ENCODE measurements around the gene ZFAND3.

GRCh38 chr6:37826993-37827392, 7.5 kb downstream of the ZFAND3 start:
- TF ChIP-seq RAD21 (conservative IDR thresholded peaks at IDR 0.05 in 1 of 2, IDR thresholded peaks at IDR 0.05 in 1 of 2): no peak
- TF ChIP-seq, protein P1, sequence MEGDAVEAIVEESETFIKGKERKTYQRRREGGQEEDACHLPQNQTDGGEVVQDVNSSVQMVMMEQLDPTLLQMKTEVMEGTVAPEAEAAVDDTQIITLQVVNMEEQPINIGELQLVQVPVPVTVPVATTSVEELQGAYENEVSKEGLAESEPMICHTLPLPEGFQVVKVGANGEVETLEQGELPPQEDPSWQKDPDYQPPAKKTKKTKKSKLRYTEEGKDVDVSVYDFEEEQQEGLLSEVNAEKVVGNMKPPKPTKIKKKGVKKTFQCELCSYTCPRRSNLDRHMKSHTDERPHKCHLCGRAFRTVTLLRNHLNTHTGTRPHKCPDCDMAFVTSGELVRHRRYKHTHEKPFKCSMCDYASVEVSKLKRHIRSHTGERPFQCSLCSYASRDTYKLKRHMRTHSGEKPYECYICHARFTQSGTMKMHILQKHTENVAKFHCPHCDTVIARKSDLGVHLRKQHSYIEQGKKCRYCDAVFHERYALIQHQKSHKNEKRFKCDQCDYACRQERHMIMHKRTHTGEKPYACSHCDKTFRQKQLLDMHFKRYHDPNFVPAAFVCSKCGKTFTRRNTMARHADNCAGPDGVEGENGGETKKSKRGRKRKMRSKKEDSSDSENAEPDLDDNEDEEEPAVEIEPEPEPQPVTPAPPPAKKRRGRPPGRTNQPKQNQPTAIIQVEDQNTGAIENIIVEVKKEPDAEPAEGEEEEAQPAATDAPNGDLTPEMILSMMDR (IDR thresholded peaks at IDR 0.05): no peak
- TF ChIP-seq POLR2A (IDR thresholded peaks at IDR 0.05; ENCODE audit: low read length): no peak
- no peak for TF ChIP-seq PBX3 (IDR thresholded peaks at IDR 0.05)
- no peak for TF ChIP-seq REST (IDR thresholded peaks at IDR 0.05)
- no peak for TF ChIP-seq MAFK (IDR thresholded peaks at IDR 0.05; ENCODE audit: partially characterized antibody)
- TF ChIP-seq MYC (IDR thresholded peaks at IDR 0.05; ENCODE audit: borderline replicate concordance, low read length): no peak
- TF ChIP-seq EHMT2 (IDR thresholded peaks at IDR 0.05; ENCODE audit: low read depth): no peak
- TF ChIP-seq NR3C1 (IDR thresholded peaks at IDR 0.05): no peak
- TF ChIP-seq POLR2AphosphoS2 (conservative IDR thresholded peaks at IDR 0.05; ENCODE audit: low read length): no peak
- TF ChIP-seq RNF2 (IDR thresholded peaks at IDR 0.05; ENCODE audit: borderline replicate concordance, low read depth): no peak
- TF ChIP-seq JUN (IDR thresholded peaks at IDR 0.05): no peak
- no peak for TF ChIP-seq MAZ (IDR thresholded peaks at IDR 0.05; ENCODE audit: borderline replicate concordance, low read depth, low read length)
- TF ChIP-seq EP300 (IDR thresholded peaks at IDR 0.05): no peak

Data from A549 (cell line).